Spleen (tissue), 7 donors: Measurements from ENCODE around the gene AZU1.

Experiments used
- POLR2AphosphoS5 ChIP-seq, 3 donors: sonication (generic); formaldehyde crosslinking; IDR thresholded peaks; one replicate each; pipeline ENCODE4 v1.5.1; 2017; ENCODE audit warnings: antibody characterized with exemption in 3 of 3
- TF ChIP-seq, protein P1 (sequence below), 11 experiments: fragments of 200-600 bp in 7 of 11; fragments of 450-650 bp in 4 of 11; sonication (generic) in 4 of 11; IDR thresholded peaks in 8 of 11; conservative IDR thresholded peaks in 3 of 11; 1 replicate in 7 of 11; 2 replicates in 4 of 11; pipeline versions ENCODE4 v1.4.0 to v1.8.0; 2016 to 2021; ENCODE audit warnings: antibody characterized with exemption in 11 of 11, inconsistent platforms in 4 of 11, mild to moderate bottlenecking in 1 of 11
- donor health status: DM: no; HTN: no; CAD: no; lungs with moderate emphysema.
- donor health status: DM: no; HTN: no; CAD: no.
- donor health status: DM: no; HTN: no; CAD: no.

DNA sequence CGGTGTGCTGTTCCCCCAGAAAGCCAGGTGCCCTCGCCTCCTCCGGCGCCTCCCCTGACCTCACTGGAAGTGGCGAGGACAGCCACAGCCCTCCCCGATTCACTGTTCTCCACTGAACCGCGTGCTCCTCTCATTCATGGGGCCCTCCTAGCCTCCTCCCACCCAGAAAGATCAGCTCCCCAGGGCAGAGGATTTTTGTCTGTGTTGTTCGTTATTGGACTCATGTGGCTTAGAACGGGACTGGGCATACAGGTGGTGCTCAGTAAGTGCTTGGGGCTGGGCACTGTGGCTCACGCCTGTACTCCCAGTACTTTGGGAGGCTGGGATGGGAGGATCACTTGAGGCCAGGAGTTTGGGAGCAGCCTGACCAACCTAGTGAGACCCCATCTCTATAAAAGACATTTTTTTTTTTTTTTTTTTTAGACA, 16.9 kb downstream of the AZU1 start:
- TF ChIP-seq, protein P1, sequence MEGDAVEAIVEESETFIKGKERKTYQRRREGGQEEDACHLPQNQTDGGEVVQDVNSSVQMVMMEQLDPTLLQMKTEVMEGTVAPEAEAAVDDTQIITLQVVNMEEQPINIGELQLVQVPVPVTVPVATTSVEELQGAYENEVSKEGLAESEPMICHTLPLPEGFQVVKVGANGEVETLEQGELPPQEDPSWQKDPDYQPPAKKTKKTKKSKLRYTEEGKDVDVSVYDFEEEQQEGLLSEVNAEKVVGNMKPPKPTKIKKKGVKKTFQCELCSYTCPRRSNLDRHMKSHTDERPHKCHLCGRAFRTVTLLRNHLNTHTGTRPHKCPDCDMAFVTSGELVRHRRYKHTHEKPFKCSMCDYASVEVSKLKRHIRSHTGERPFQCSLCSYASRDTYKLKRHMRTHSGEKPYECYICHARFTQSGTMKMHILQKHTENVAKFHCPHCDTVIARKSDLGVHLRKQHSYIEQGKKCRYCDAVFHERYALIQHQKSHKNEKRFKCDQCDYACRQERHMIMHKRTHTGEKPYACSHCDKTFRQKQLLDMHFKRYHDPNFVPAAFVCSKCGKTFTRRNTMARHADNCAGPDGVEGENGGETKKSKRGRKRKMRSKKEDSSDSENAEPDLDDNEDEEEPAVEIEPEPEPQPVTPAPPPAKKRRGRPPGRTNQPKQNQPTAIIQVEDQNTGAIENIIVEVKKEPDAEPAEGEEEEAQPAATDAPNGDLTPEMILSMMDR (IDR thresholded peaks at IDR 0.05 in 8 of 11, conservative IDR thresholded peaks at IDR 0.05 in 3 of 11): no peak
- no peak for TF ChIP-seq POLR2AphosphoS5 (IDR thresholded peaks at IDR 0.05)
